Astrocyte of the spinal cord (primary cell): ENCODE measurements around the gene MAP3K8.

Experiments
- DNase-seq: peaks from one replicate; pipeline ENCODE4 v3.0.0; 2011; ENCODE audit warnings: low read depth, low spot score
- H3K4me3 ChIP-seq: 2 replicates; pipeline ENCODE4 v1.5.1; 2011; ENCODE audit warnings: low read depth, mild to moderate bottlenecking, low read length, moderate library complexity
- CTCF ChIP-seq: IDR thresholded peaks from 2 replicates; pipeline ENCODE4 v1.5.1; 2012; ENCODE audit warnings: low read depth, mild to moderate bottlenecking, low read length, inconsistent platforms
- in situ Hi-C: cut with HindIII; loops from 2 replicates; pipeline ENCODE4 v1.10.0; 2017; ENCODE audit warnings: low sequenced_read_pairs

MAP3K8 gene

GRCh38 chr10:30455816-30456215 lies 21.8 kb downstream of the MAP3K8 start:
- no peak for TF ChIP-seq CTCF
- in situ Hi-C loops: no loop called here
- DNase-seq: no peak
- H3K4me3 ChIP-seq: no peak overlapping the region

GRCh38 chr10:30456266-30456665 lies 22.3 kb downstream of the MAP3K8 start:
- DNase-seq: no peak
- no peak overlapping the region for H3K4me3 ChIP-seq
- in situ Hi-C loops: no loop called here
- no peak for TF ChIP-seq CTCF

- DNase-seq: peak; percentile 62
- no peak overlapping the region for H3K4me3 ChIP-seq
- no peak for TF ChIP-seq CTCF
- in situ Hi-C loops: no loop called here
Measured at GRCh38 chr10:30459283-30459682, 25.3 kb downstream of the MAP3K8 start.

- in situ Hi-C loops: no loop called here
- H3K4me3 ChIP-seq: no peak overlapping the region
- TF ChIP-seq CTCF: no peak
- DNase-seq: no peak
Measured at GRCh38 chr10:30460121-30460520, 26.1 kb downstream of the MAP3K8 start.

- TF ChIP-seq CTCF: no peak
- no peak overlapping the region for H3K4me3 ChIP-seq
- no peak for DNase-seq
- in situ Hi-C loops: no loop called here
Measured at GRCh38 chr10:30462513-30462912, 28.5 kb downstream of the MAP3K8 start.

GRCh38 chr10:30463944-30464451 lies 30.0 kb downstream of the MAP3K8 start:
- TF ChIP-seq CTCF: no peak
- peak; percentile 19 for DNase-seq
- H3K4me3 ChIP-seq: no peak overlapping the region
- in situ Hi-C loops: no loop called here

GRCh38 chr10:30464675-30465074 lies 30.7 kb downstream of the MAP3K8 start:
- no peak for TF ChIP-seq CTCF
- no peak overlapping the region for H3K4me3 ChIP-seq
- in situ Hi-C loops: no loop called here
- no peak for DNase-seq
